Parathyroid adenoma (tissue), 2 donors: Measurements from ENCODE around the gene NDST3.

ENCODE experiments used
- H2AFZ ChIP-seq: fragments of 300-600 bp; sonication (generic); one replicate; pipeline ENCODE4 v1.7.0; 2017; ENCODE audit warnings: antibody characterized with exemption, mild to moderate bottlenecking
- H3K27ac ChIP-seq: fragments of 300-600 bp; sonication (generic); one replicate; pipeline ENCODE4 v1.7.0; 2017
- H3K27me3 ChIP-seq: fragments of 300-600 bp; sonication (generic); one replicate; pipeline ENCODE4 v1.7.0; 2017; ENCODE audit warnings: low read length; ENCODE audit not compliant: control insufficient read depth, insufficient read depth
- H3K36me3 ChIP-seq: fragments of 300-600 bp; sonication (generic); one replicate; pipeline ENCODE4 v1.7.0; 2017; ENCODE audit warnings: low read length; ENCODE audit not compliant: control insufficient read depth, insufficient read depth
- H3K4me1 ChIP-seq: fragments of 300-600 bp; sonication (generic); one replicate; pipeline ENCODE4 v1.7.0; 2017; ENCODE audit warnings: control low read depth
- H3K4me2 ChIP-seq: fragments of 300-600 bp; sonication (generic); one replicate; pipeline ENCODE4 v1.7.0; 2017; ENCODE audit warnings: low read length
- H3K4me3 ChIP-seq: fragments of 300-600 bp; sonication (generic); one replicate; pipeline ENCODE4 v1.7.0; 2017; ENCODE audit warnings: low read depth, low read length
- H3K79me2 ChIP-seq: fragments of 300-600 bp; sonication (generic); one replicate; pipeline ENCODE4 v1.7.0; 2017; ENCODE audit warnings: control low read depth
- H3K9ac ChIP-seq: fragments of 300-600 bp; sonication (generic); one replicate; pipeline ENCODE4 v1.7.0; 2017; ENCODE audit warnings: mild to moderate bottlenecking
- H3K9me3 ChIP-seq: fragments of 300-600 bp; sonication (generic); one replicate; pipeline ENCODE4 v1.7.0; 2017; ENCODE audit warnings: low read length; ENCODE audit not compliant: control insufficient read depth
- TF ChIP-seq, protein P1 (sequence below): fragments of 300-600 bp; sonication (generic); IDR thresholded peaks from one replicate; pipeline ENCODE4 v1.7.0; 2017; ENCODE audit warnings: antibody characterized with exemption, mild to moderate bottlenecking
- donor health status: primary hyperparathyroidism.

NDST3 gene

DNA sequence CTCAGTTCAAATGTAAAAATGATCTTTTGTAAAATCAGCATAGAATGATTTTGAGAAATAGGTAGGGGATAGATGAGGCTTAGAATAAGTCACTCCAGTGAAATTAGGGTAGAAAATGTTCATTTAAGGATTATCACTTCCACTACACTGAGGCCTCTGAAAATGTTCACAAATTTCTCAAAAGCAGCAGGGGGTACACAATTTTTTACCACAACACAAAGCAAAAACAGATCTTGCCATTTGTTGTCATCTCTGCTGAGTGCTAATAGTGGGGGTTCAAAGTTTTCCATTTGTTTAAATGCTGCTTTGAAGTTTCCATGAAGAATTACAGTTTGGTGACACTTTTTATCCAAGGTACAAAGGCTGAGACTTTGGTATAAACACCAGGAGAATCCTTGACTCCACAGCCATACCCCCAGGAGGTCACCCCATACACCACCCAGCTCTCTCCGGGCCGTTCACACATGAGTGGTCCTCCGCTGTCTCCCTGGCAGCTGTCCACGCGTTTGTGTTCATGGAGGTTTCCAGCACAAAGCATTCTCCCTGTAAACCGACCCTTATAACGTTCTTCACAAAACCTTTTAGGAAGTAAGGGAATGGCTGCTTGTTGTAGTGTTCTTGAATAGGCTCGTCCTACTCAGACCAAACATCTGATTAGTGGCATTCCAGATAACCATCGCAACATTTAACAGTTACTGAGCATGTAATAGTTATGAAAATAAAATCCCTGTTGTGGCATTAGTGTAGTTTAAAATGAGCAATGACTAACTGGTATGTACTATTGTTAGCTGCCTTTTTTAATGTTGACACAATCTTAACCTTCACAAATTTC, 247.5 kb downstream of the NDST3 start:
- Histone ChIP-seq H2AFZ (no peak overlapping the region), H3K9ac (no peak overlapping the region), H3K36me3 (no peaks in the 10 kb centered on the region), H3K27ac (no peak overlapping the region), H3K4me2 (no peak overlapping the region), H3K4me1 (peaks cover 2% of the 10 kb centered on the region), H3K27me3 (no peaks in the 10 kb centered on the region), H3K79me2 (no peaks in the 10 kb centered on the region), H3K4me3 (no peak overlapping the region), H3K9me3 (no peaks in the 10 kb centered on the region)
- TF ChIP-seq, protein P1, sequence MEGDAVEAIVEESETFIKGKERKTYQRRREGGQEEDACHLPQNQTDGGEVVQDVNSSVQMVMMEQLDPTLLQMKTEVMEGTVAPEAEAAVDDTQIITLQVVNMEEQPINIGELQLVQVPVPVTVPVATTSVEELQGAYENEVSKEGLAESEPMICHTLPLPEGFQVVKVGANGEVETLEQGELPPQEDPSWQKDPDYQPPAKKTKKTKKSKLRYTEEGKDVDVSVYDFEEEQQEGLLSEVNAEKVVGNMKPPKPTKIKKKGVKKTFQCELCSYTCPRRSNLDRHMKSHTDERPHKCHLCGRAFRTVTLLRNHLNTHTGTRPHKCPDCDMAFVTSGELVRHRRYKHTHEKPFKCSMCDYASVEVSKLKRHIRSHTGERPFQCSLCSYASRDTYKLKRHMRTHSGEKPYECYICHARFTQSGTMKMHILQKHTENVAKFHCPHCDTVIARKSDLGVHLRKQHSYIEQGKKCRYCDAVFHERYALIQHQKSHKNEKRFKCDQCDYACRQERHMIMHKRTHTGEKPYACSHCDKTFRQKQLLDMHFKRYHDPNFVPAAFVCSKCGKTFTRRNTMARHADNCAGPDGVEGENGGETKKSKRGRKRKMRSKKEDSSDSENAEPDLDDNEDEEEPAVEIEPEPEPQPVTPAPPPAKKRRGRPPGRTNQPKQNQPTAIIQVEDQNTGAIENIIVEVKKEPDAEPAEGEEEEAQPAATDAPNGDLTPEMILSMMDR: no peak

DNA sequence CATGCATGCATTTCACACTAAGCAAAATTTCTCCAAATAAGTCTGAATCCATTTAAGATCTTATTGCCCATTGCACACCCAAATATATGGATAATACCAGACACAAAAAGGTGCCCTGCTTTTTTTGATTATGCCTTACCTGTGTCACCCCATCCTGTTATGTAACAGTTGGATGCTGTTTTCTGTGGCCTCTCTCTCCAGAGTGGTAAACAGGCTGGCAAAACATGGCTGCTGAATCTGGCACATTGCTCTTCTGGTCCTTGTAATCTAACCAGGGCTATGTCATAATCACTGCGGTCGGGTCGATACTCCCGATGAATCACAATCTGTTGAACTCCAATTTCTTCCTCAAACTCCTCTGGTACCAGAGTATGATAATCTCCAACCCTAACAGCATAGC, 248.4 kb downstream of the NDST3 start:
- no peaks in the 10 kb centered on the region for H3K27me3 ChIP-seq
- H3K9ac ChIP-seq: no peak overlapping the region
- TF ChIP-seq, protein P1: no peak
- H3K4me3 ChIP-seq: no peak overlapping the region
- H3K36me3 ChIP-seq: no peaks in the 10 kb centered on the region
- H3K9me3 ChIP-seq: no peaks in the 10 kb centered on the region
- H3K4me1 ChIP-seq: peaks cover 2% of the 10 kb centered on the region
- no peak overlapping the region for H3K4me2 ChIP-seq
- no peaks in the 10 kb centered on the region for H3K79me2 ChIP-seq
- no peak overlapping the region for H3K27ac ChIP-seq
- H2AFZ ChIP-seq: no peak overlapping the region

DNA sequence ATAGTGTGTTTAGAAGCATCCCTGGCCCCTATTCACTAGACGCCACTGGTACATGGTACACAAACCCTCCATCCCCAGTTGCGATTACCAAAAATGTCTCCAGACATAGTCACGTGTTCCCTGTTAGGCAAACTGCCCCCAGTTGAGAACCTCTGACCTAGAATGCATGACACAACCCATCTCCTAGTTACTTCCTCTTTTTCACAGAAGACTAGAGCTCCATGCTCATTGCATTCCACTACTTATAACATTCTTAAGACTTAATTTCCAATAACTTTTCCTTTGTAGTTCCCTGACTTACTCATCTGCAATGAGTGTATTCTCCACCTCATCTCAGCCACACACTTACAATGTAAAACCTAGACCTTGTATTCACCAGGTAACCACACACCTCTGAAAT, 249.9 kb downstream of the NDST3 start:
- no peak overlapping the region for H3K4me2 ChIP-seq
- no peaks in the 10 kb centered on the region for H3K9me3 ChIP-seq
- no peak overlapping the region for H3K9ac ChIP-seq
- H2AFZ ChIP-seq: no peak overlapping the region
- H3K36me3 ChIP-seq: no peaks in the 10 kb centered on the region
- H3K4me1 ChIP-seq: peaks cover 2% of the 10 kb centered on the region
- no peaks in the 10 kb centered on the region for H3K79me2 ChIP-seq
- TF ChIP-seq, protein P1: no peak
- no peak overlapping the region for H3K27ac ChIP-seq
- no peak overlapping the region for H3K4me3 ChIP-seq
- H3K27me3 ChIP-seq: no peaks in the 10 kb centered on the region

DNA sequence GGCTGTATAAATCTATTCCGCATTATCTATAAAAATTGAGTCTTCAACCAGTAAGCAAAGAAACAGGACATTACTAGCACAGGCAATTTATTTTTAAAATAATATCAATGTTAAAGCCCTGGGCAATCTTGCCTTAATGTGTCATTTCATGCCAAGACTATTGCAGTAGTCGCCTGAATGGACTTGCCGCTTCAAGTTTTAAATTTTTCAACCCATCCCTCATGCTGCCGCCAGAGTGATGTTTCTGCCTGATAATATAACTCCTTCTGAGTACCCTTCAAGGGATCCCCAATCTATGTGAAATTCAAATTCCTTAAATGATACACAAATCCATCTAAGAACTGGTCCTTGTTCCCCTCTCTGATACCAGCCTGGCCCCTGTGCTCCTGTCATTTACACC, 251.6 kb downstream of the NDST3 start:
- Histone ChIP-seq H3K27me3 (no peaks in the 10 kb centered on the region), H2AFZ (no peak overlapping the region), H3K9ac (no peak overlapping the region), H3K9me3 (no peaks in the 10 kb centered on the region), H3K79me2 (no peaks in the 10 kb centered on the region), H3K36me3 (no peaks in the 10 kb centered on the region), H3K4me1 (no peaks in the 10 kb centered on the region), H3K27ac (no peak overlapping the region), H3K4me2 (no peak overlapping the region), H3K4me3 (no peak overlapping the region)
- TF ChIP-seq, protein P1: no peak

DNA sequence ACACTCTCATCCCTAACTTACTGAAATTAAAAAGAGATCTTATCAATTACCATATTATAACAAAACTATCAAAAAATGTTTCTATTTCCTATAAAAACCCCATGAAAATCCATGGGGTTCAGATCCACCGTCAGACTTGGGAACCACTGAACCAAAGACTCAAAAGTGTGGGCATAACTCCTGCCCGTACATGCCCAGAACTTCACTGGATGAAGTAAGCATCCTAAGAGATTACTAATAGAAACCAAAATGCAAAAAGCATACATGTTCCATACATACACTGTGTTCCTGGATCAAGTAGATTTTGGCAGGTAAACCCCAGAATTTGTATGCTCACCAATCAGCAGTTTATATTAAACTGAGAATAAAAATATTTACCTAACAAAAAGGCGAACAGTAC, 252.4 kb downstream of the NDST3 start:
- no peak overlapping the region for H3K4me3 ChIP-seq
- no peak overlapping the region for H3K27ac ChIP-seq

More for the DNA sequence above, 252.4 kb downstream of the NDST3 start:
- Histone ChIP-seq H3K27me3 (no peaks in the 10 kb centered on the region), H3K4me2 (no peak overlapping the region), H3K9me3 (no peaks in the 10 kb centered on the region), H3K4me1 (no peaks in the 10 kb centered on the region), H3K9ac (no peak overlapping the region), H3K36me3 (no peaks in the 10 kb centered on the region), H2AFZ (no peak overlapping the region), H3K79me2 (no peaks in the 10 kb centered on the region)
- TF ChIP-seq, protein P1: no peak
